HG02970 (cell line): ENCODE results near the gene PPM1F.

Experiments
- ATAC-seq: cut with Tn5 transposase; IDR thresholded peaks from one replicate; pipeline ENCODE4 v1.9.1; 2021; ENCODE audit warnings: mild to moderate bottlenecking, moderate library complexity, moderate number of reproducible peaks; ENCODE audit not compliant: unreplicated experiment, low FRiP score

The PPM1F gene

GRCh38 chr22:21977814-21978213 is 25.2 kb upstream of the PPM1F start:
- no peak for ATAC-seq

DNA sequence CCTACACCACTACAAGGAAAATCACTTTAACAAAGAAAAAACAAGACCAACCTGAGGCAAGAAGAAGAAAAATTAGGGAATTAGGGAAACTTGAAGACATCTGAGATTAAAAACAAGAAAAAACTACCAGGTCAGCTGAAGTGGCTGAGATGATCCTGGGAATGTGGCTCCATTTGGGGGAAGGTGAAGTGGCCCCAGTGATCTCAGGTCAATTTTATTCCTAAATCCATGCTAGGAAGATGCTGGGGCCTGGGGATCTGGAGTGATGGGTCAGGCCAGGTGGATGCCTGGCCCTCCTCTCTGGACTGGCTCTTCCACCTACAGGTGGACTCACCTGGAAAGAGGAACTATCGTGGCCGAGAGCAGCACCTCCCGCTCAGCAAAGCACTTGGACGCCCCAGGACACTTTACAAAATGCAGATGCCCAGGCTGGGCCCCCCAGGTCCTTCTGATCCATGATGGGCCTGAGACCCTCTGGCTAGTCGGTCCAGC is 23.3 kb upstream of the PPM1F start:
- ATAC-seq: no peak

DNA sequence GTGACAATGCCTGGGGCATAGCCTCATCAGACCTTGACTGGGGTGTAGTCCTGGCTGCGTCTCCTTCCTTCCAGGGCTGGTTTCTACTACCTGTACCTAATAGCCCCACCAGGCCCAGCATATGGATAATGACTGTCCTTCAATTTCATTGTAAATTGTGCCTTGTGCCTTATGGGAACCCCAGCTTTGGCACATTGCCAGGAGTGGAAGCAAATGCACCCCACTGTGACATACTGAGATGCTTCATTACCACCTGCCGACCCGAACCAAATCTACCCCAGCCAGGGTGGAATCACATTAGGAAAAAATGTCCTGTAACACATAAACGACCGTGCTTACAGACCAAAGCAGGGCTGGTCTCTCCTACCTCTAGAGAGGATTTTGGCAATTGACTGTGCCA is 22.6 kb upstream of the PPM1F start:
- ATAC-seq: no peak

GRCh38 chr22:21974058-21974649 is 21.5 kb upstream of the PPM1F start:
- no peak for ATAC-seq

DNA sequence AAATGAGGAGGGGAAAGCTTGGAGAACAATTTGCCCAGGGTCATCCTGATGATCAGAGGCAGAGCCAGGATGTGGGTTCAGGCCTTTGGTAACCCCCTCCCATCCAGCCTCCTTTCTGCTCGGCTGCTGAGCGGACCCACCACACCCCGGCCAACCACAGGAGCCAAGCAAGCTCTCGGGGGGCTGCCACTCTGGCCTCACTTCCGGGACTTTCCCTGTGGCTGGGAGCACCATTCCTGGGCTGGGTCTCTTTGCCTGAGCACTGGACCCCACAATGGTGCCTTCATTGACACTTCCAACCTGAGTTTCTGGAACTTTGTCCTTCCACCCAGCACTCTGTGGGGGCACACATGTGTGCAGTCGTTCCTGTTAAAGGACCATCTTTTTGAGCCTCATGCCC is 20.2 kb upstream of the PPM1F start:
- ATAC-seq: no peak

GRCh38 chr22:21972293-21972779 is 19.7 kb upstream of the PPM1F start:
- no peak for ATAC-seq

DNA sequence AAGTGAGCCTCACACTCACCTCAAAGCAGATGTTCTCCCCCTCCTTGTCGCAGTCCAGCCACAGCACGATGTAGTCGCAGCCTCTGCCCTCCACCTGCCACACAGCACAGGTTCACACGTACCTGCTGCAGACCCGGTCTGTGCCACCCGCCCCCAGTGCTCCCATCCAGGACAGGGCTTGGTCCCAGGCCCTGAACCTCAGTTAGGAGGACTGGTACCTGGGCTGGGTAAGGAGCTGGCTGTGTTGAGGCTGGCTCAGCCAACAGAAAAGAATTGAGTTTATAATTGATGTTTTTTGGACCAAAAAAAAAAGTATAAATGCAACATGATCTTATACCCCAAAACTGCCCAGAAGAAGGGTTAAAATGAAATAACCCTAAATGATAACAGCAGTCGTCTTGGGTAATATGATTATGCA is 19.2 kb upstream of the PPM1F start:
- no peak for ATAC-seq

- no peak for ATAC-seq
These were observed 18.4 kb upstream of the PPM1F start for GRCh38 chr22:21970800-21971617.

DNA sequence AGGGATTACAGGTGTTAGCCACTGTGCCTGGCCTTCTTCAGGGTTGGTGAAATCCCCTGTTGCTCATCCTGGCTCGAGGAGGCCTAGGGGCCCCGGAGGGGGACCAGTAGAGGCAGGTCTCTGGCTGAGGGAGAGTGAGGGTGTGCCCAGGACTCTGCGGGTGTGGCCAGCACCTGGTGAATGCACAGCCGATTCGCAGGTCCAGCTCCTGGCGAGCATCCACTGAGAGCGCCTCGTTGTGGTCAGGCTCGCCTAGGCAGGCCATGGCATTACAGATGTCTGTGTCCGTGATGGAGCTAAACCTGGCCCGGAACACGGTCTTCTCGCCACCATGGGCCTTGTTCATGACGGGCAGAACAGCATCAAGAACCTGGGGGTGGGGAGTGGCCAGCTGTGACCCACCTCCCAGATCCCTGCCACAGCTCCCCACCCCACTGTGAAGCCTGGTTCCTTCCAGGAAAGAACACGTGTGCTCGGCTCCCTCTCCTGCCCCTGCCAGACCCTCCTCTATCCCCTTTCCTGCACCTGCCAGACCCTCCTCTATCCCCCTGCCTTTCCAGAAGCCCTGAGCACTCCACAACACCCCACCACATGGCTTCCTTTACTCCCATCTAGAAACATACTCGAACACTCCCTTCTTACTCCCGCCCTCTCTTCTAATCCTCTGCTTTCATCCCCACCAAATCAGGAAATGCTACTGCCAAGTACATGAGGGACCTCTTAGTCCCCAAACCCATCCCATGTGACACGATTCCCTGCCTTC is 17.6 kb upstream of the PPM1F start:
- no peak for ATAC-seq

DNA sequence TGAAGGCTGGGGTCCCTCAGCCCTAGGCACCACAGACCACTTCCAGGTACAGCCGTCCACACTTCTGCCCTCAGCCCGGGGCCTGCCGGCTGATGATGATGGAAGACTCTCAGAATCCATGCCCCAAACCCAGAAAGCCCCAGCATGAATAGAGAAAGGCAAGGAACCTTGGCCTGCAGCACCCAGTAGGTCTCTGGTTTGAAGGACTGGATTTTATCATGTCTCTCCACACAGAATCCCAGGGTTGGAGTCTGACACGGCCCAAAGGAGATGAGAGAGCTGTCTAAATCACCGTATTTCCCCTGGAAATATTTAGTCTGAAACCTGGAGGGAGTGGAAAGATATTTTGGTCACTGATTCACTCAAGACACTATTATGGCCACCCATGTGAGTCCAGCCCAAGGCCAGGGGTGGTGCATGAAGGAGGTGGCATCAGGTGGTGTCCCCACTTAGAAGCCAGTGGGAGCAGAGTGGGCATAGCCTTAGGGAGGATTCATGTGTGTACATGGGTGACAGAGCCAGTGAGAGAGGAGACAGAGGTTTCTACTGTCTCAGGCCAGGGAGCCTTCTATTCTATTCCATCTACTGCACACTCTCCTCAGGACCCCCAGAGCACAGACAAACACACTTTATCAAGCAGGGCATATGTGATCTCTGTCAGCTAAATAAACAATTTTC is 15.9 kb upstream of the PPM1F start:
- no peak for ATAC-seq

- ATAC-seq: no peak
These were observed 15.1 kb upstream of the PPM1F start for GRCh38 chr22:21967693-21968271.

- no peak for ATAC-seq
These were observed 14.2 kb upstream of the PPM1F start for GRCh38 chr22:21966643-21967516.

DNA sequence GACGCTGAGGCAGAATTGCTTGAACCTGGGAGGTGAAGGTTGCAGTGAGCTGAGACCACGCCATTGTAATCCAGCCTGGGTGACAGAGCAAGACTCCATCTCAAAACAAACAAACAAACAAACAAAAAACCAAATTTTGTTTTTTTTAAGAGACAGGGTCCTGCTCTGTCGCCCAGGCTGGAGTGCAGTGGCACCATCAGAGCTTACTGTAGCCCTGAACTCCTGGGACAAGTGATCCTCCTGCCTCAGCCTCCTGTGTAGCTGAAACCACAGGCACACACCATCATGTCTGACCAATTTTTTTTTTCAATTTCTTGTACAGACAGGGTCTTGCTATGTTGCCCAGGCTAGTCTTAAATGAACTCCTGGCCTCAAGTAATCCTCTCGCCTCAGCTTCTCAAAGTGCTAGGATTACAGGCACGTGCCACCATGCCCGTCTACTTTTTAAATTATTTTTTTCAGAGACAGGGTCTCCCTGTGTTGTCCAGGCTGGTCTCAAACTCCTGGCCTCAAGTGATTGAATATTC is 13.2 kb upstream of the PPM1F start:
- ATAC-seq: no peak

DNA sequence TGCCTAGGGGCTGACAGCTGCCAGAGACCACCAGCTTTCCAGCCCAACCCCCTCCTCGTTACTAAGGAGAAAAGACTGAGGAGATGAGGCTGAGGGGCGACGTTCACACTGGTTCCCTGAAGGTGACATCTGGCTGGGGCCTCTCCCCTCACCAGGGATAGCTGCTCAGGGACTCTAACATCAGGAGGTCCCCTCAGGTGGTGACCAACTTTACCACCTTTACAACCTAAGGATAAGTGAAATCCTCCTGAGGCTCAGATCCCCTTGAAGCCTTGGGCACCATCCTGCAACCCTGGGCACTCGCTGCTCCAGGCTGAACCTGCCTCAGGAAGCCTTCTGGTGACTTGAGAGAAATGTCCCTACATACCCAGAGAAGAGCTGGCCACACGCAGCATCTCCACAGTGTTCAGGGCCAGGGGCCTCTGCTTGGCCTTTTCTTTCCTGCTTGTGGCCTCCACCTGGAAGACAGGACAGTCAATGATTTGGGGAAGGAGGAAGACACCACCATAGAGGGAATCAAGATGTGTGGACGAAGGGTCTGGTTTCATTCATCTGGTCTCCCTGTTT is 12.4 kb upstream of the PPM1F start:
- no peak for ATAC-seq

DNA sequence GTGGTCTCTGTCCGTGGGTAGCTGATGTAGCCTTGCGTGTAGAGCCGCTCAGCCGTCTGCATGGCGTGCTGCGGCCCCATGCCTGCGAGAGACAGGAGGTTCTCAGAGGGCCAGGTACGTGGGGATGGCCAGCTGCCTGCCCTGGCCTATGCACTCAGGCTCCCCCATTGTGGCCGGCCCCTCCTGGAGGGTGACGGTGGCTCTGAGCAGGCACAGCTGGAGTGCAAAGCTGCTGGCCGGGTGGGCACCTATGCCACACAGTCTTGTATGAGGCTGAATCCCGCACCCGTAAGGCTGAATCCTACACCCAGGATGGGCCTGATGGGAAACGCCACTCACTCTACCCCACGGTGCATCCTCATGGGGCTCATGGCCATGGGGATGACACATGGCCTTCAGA is 11.6 kb upstream of the PPM1F start:
- ATAC-seq: no peak

GRCh38 chr22:21963790-21964211 is 11.2 kb upstream of the PPM1F start:
- ATAC-seq: no peak

GRCh38 chr22:21963286-21963685 is 10.6 kb upstream of the PPM1F start:
- no peak for ATAC-seq

GRCh38 chr22:21962655-21962949 is 10.0 kb upstream of the PPM1F start:
- no peak for ATAC-seq
